Natural killer cell (primary cell): ENCODE measurements around the gene HMX1. TPM values are rescaled to one million over a fixed set of nuclear protein-coding genes. Genes with fewer than 3 reads are reported as not detected.

ENCODE experiments used
- ATAC-seq, 3 donors: fragments of 150-1000 bp in 2 of 3; fragments of 200-7000 bp in 1 of 3; cut with Tn5 transposase; 1 replicate in 1 of 3; 2 replicates in 2 of 3; pipeline ENCODE4 v1.10.0; 2021; ENCODE audit warnings: mild to moderate bottlenecking in 2 of 3, moderate library complexity in 2 of 3
- DNase-seq, 2 donors: peaks; one replicate each; pipeline versions ENCODE4 v3.0.0 to v3.0.0-alpha.2; 2013 to 2021; ENCODE audit warnings: mixed read lengths in 1 of 2
- H3K27ac ChIP-seq: one replicate; pipeline ENCODE4 v1.5.1; 2013; ENCODE audit warnings: mild to moderate bottlenecking, low read length
- H3K27me3 ChIP-seq: one replicate; pipeline ENCODE4 v1.6.1; 2013; ENCODE audit warnings: low read length; ENCODE audit not compliant: control insufficient read depth, insufficient read depth
- H3K36me3 ChIP-seq: one replicate; pipeline ENCODE4 v1.6.1; 2013; ENCODE audit warnings: low read length; ENCODE audit not compliant: control insufficient read depth, insufficient read depth
- H3K4me1 ChIP-seq: one replicate; pipeline ENCODE4 v1.6.1; 2013; ENCODE audit warnings: low read length; ENCODE audit not compliant: control insufficient read depth, insufficient read depth
- H3K4me3 ChIP-seq: one replicate; pipeline ENCODE4 v1.5.1; 2013; ENCODE audit warnings: low read length
- H3K9me3 ChIP-seq: one replicate; pipeline ENCODE4 v1.6.1; 2013; ENCODE audit warnings: low read length; ENCODE audit not compliant: control insufficient read depth, insufficient read depth
- H3K27ac Mint-ChIP-seq, 2 donors: one replicate each; pipeline ENCODE4 v1.8.0; 2022; ENCODE audit warnings: mild to moderate bottlenecking in 2 of 2, mixed read lengths in 2 of 2, moderate library complexity in 1 of 2
- H3K27me3 Mint-ChIP-seq, 2 donors: one replicate each; pipeline ENCODE4 v1.8.0; 2022; ENCODE audit warnings: low read depth in 2 of 2, mixed read lengths in 2 of 2
- H3K36me3 Mint-ChIP-seq: one replicate; pipeline ENCODE4 v1.8.0; 2022; ENCODE audit warnings: mixed read lengths
- H3K4me1 Mint-ChIP-seq, 2 donors: one replicate each; pipeline ENCODE4 v1.8.0; 2022; ENCODE audit warnings: mixed read lengths in 2 of 2
- H3K4me3 Mint-ChIP-seq: one replicate; pipeline ENCODE4 v1.8.0; 2022; ENCODE audit warnings: mild to moderate bottlenecking, moderate library complexity, mixed read lengths
- H3K9me3 Mint-ChIP-seq, 2 donors: one replicate each; pipeline ENCODE4 v1.8.0; 2022; ENCODE audit warnings: mixed read lengths in 2 of 2
- WGBS: methylation state at CpG from one replicate; pipeline ENCODE4 v1.1.7; 2013; ENCODE audit warnings: missing lambda C conversion rate; ENCODE audit not compliant: insufficient coverage; 5-methylcytosine and 5-hydroxymethylcytosine counted together
- intact Hi-C: fragments of 100-400 bp; cut with micrococcal nuclease; formaldehyde crosslinking; loops from one replicate; pipeline ENCODE4 v1.14.2; 2022
- total RNA-seq, 4 donors: library from RNA; stranded (reverse); fragments of 120-200 nt in 1 of 4; gene quantifications; one replicate each; pipeline versions ENCODE4 v1.2.3 to v1.2.4, GENCODE V29; 2013 to 2022
- TF ChIP-seq, protein P1 (sequence below): fragments of 200-600 bp; IDR thresholded peaks from one replicate; pipeline ENCODE4 v1.8.0; 2022; ENCODE audit warnings: antibody characterized with exemption

HMX1 gene
- total RNA-seq, 3 donors from 2014 or later (not counting 1 experiment from before 2014, with no cell fraction given), result not detected

DNA sequence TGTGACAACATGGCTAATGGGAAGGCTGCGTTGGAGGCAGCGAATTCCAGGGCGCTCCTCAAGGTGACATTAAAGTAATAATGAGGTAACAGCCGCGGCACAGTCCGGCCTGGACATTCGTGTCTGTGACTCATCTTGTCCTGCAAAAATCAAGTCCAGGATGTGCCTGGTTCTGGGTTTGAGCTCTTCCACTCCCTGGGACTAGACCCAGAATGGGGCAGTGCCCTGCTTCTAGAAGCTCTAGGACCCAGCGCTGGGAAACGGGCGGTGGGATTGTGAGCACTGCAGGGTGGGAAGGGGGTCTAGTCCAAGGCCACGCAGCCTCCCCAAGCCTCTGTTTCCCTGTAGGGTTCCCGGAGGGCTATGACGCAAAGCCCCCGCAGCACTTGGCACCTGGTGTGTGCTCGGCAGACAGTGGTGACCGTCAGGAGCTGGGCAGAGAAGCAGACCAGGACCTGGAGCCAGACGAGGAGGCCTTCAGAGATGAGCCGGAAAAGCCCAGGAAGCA lies 34.9 kb downstream of the HMX1 start:
- Histone ChIP-seq H3K27ac (no peak overlapping the region), H3K4me3 (no peak overlapping the region), H3K9me3 (no peaks in the 10 kb centered on the region), H3K4me1 (no peaks in the 10 kb centered on the region), H3K27me3 (no peaks in the 10 kb centered on the region), H3K36me3 (no peaks in the 10 kb centered on the region)
- no peaks in the 10 kb centered on the region for H3K4me1 Mint-ChIP-seq
- peaks cover 0 to 8% of the 10 kb centered on the region in 2 donors for H3K27me3 Mint-ChIP-seq
- ATAC-seq, result no peak
- 89% methylated on average over 18 of the region's 18 CpGs for WGBS
- no peaks in the 10 kb centered on the region for H3K36me3 Mint-ChIP-seq
- TF ChIP-seq, protein P1, sequence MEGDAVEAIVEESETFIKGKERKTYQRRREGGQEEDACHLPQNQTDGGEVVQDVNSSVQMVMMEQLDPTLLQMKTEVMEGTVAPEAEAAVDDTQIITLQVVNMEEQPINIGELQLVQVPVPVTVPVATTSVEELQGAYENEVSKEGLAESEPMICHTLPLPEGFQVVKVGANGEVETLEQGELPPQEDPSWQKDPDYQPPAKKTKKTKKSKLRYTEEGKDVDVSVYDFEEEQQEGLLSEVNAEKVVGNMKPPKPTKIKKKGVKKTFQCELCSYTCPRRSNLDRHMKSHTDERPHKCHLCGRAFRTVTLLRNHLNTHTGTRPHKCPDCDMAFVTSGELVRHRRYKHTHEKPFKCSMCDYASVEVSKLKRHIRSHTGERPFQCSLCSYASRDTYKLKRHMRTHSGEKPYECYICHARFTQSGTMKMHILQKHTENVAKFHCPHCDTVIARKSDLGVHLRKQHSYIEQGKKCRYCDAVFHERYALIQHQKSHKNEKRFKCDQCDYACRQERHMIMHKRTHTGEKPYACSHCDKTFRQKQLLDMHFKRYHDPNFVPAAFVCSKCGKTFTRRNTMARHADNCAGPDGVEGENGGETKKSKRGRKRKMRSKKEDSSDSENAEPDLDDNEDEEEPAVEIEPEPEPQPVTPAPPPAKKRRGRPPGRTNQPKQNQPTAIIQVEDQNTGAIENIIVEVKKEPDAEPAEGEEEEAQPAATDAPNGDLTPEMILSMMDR, result no peak
- intact Hi-C loops, result no loop called here
- no peaks in the 10 kb centered on the region for H3K9me3 Mint-ChIP-seq
- no peak for DNase-seq
- no peak overlapping the region for H3K4me3 Mint-ChIP-seq
- no peak overlapping the region for H3K27ac Mint-ChIP-seq

DNA sequence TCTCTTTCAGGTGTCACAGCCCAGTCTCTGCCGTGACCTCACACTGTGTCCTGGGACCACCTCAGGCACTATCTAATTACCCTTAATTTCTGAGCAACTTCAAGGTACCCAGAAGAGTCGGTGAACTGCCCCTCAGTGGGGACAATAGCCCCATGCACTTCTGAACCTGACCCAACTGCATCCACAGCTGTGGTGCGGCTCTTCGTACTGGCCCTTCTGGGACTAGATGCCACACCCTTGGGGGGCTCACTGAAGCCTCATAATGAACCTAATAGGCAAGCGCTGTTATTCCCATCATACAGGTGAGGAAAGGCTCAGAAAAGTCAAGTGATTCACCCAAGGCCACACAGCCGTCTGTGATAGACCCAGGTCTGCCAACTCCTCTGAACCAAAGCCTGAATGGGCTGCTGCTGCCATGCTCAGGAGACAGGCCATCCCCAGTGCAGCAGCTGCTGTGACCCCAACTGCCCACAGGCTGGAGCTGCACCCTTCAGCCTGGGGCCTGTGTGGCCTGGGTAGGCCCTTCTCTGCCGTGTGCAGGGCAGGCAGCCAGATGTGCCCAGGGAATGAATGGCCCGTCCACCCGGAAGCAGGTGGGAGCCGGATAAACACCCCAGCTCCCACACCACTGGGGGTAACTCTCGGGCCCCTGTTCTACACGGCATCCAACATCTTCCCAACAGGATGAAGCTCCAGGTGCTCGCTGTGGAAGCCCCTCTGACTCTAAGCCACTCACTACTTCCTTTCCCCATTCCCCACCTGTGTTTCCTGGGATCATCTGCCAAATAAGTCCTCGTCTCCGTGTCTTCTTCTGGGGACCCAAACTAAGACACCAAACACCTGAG lies 35.9 kb downstream of the HMX1 start:
- no peaks in the 10 kb centered on the region for H3K9me3 Mint-ChIP-seq
- Histone ChIP-seq H3K27me3 (no peaks in the 10 kb centered on the region), H3K36me3 (no peaks in the 10 kb centered on the region), H3K9me3 (no peaks in the 10 kb centered on the region), H3K4me1 (no peaks in the 10 kb centered on the region), H3K4me3 (no peak overlapping the region), H3K27ac (no peak overlapping the region)
- intact Hi-C loops, result no loop called here
- no peaks in the 10 kb centered on the region for H3K4me1 Mint-ChIP-seq
- H3K4me3 Mint-ChIP-seq, result no peak overlapping the region
- ATAC-seq, result no peak
- DNase-seq, result no peak
- H3K27ac Mint-ChIP-seq, result no peak overlapping the region
- peaks cover 0 to 8% of the 10 kb centered on the region in 2 donors for H3K27me3 Mint-ChIP-seq
- 89% methylated on average over 15 of the region's 15 CpGs for WGBS
- TF ChIP-seq, protein P1, result no peak
- H3K36me3 Mint-ChIP-seq, result no peaks in the 10 kb centered on the region

GRCh38 chr4:8834681-8835220 lies 36.9 kb downstream of the HMX1 start:
- TF ChIP-seq, protein P1, result no peak
- intact Hi-C loops, result no loop called here
- no peaks in the 10 kb centered on the region for H3K36me3 ChIP-seq
- no peaks in the 10 kb centered on the region for H3K36me3 Mint-ChIP-seq
- no peak overlapping the region for H3K4me3 ChIP-seq
- no peaks in the 10 kb centered on the region for H3K4me1 ChIP-seq
- no peaks in the 10 kb centered on the region for H3K9me3 ChIP-seq
- no peak overlapping the region for H3K27ac Mint-ChIP-seq
- H3K27me3 Mint-ChIP-seq, result peaks cover 0 to 8% of the 10 kb centered on the region in 2 donors
- no peaks in the 10 kb centered on the region for H3K9me3 Mint-ChIP-seq
- no peak overlapping the region for H3K27ac ChIP-seq
- H3K27me3 ChIP-seq, result no peaks in the 10 kb centered on the region
- DNase-seq, result no peak
- H3K4me1 Mint-ChIP-seq, result no peaks in the 10 kb centered on the region
- ATAC-seq, result no peak
- WGBS, result 55% methylated on average over 11 of the region's 11 CpGs
- H3K4me3 Mint-ChIP-seq, result no peak overlapping the region
